NCI-H146 (cell line): ENCODE results near the gene MON1B.
"Not testable (repeated sequence)": the region's sequence is repeated elsewhere in the genome, so short reads cannot be mapped to it uniquely, and the experiment has no call there.

Source experiments
- DNase-seq: peaks from one replicate; lab custom pipeline; 2025; lab: John Stamatoyannopoulos, UW

The MON1B gene

GRCh38 chr16:77190478-77191258, at the start of gene MON1B:
Gene MON1B (plus strand): TSS chr16:77191190. CDS start chr16:77191486, 296 bp downstream.
- DNase-seq, result peak; percentile 96

- DNase-seq, result no peak
Observed at GRCh38 chr16:77143364-77143763, 47.6 kb upstream of the MON1B start.

- no peak for DNase-seq
Observed at GRCh38 chr16:77148121-77148520, 42.9 kb upstream of the MON1B start.

GRCh38 chr16:77157346-77158058, 33.5 kb upstream of the MON1B start:
- no peak for DNase-seq

- DNase-seq, result no peak
Observed at GRCh38 chr16:77158293-77158692, 32.7 kb upstream of the MON1B start.

- no peak for DNase-seq
Observed at GRCh38 chr16:77165006-77165405, 26.0 kb upstream of the MON1B start.

GRCh38 chr16:77165536-77166236, 25.3 kb upstream of the MON1B start:
- DNase-seq, result not testable (repeated sequence)

- no peak for DNase-seq
Observed at GRCh38 chr16:77166726-77167125, 24.3 kb upstream of the MON1B start.

GRCh38 chr16:77168901-77169300, 22.1 kb upstream of the MON1B start:
- no peak for DNase-seq

GRCh38 chr16:77169650-77170236, 21.2 kb upstream of the MON1B start:
- DNase-seq, result peak; percentile 78

GRCh38 chr16:77170805-77171204, 20.2 kb upstream of the MON1B start:
- DNase-seq, result no peak

- DNase-seq, result peak; percentile 62
Observed at GRCh38 chr16:77171745-77172635, 19.0 kb upstream of the MON1B start.

- no peak for DNase-seq
Observed at GRCh38 chr16:77172951-77173350, 18.0 kb upstream of the MON1B start.

- DNase-seq, result no peak
Observed at GRCh38 chr16:77183137-77183536, 7.9 kb upstream of the MON1B start.

- DNase-seq, result not testable (repeated sequence)
Observed at GRCh38 chr16:77186298-77186697, 4.7 kb upstream of the MON1B start.

GRCh38 chr16:77190190-77190477, 856 bp upstream of the MON1B start:
- DNase-seq, result peak; percentile 32

GRCh38 chr16:77191259-77191969, 424 bp downstream of the MON1B start:
- peak; percentile 11 for DNase-seq

GRCh38 chr16:77193377-77193776, 2.4 kb downstream of the MON1B start:
- no peak for DNase-seq

GRCh38 chr16:77194295-77195231, 3.6 kb downstream of the MON1B start:
- DNase-seq, result no peak

GRCh38 chr16:77195411-77195810, 4.4 kb downstream of the MON1B start:
- DNase-seq, result no peak
